Measurements from ENCODE around the gene AGBL3. TPM values are rescaled to one million over a fixed set of nuclear protein-coding genes. Genes with fewer than 3 reads are reported as not detected.
A peak's percentile ranks its signal among the peaks of the same experiment; 100 is the strongest.
"Not testable (repeated sequence)": the region's sequence is repeated elsewhere in the genome, so short reads cannot be mapped to it uniquely, and the experiment has no call there.

Gene AGBL3
- total RNA-seq, 1 donor from 2014 or later: 3.4 TPM

DNA sequence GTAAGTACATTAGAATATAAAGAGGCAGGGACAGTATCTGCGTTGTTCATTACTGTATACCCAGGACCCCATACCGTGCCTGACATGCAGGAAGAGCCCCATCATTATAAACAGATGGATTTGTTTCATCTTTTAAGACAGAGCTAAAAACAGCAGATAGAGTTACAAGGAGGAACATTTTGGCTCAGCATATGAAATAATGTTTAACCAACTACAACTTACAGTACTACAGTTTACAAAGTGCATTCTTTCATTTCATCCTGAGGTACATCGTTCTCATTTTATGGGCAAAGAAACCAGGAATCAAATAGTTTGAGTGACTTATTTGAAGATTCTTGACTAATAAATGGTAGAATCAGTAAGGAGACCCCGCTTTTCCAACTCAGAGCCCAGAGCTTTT is 38.1 kb upstream of the AGBL3 start:
- no peaks in the 10 kb centered on the region for H3K9me3 Mint-ChIP-seq
- peaks cover 7% of the 10 kb centered on the region for H3K4me1 Mint-ChIP-seq
- intact Hi-C loops (cut with micrococcal nuclease): loop anchor here (5.0 kb wide), 1 partner anchor 81 kb away; no protein-coding TSS in a partner anchor
- no peak overlapping the region for H3K27ac Mint-ChIP-seq
- no peaks in the 10 kb centered on the region for H3K36me3 Mint-ChIP-seq (ENCODE audit: low read depth)
- DNase-seq: no peak
- H3K27me3 Mint-ChIP-seq: no peaks in the 10 kb centered on the region
- no peak overlapping the region for H3K4me3 Mint-ChIP-seq

DNA sequence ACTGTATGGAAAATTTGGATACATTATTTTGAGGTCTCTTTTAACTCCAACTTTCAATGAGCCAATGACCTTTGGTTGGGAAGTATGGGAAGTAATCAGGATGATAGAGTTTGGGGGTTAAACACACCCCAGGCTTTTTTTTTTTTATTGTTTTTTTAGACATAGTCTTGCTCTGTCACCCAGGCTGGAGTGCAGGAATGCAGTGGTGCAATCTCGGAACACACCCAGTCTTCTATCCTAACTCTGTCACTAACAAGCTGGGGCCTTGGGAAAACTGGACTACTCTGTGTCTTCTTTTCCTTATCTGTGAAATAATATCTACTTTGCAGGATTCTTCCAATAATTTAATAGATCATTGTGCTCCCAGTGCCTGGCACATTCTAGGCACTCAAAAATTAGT is 37.6 kb upstream of the AGBL3 start:
- intact Hi-C loops (cut with micrococcal nuclease): loop anchor here (5.0 kb wide), 1 partner anchor 81 kb away; no protein-coding TSS in a partner anchor
- Mint-ChIP-seq H3K27ac (no peak overlapping the region), H3K9me3 (no peaks in the 10 kb centered on the region), H3K4me1 (peaks cover 7% of the 10 kb centered on the region), H3K27me3 (no peaks in the 10 kb centered on the region), H3K36me3 (ENCODE audit: low read depth) (no peaks in the 10 kb centered on the region), H3K4me3 (no peak overlapping the region)
- no peak for DNase-seq

DNA sequence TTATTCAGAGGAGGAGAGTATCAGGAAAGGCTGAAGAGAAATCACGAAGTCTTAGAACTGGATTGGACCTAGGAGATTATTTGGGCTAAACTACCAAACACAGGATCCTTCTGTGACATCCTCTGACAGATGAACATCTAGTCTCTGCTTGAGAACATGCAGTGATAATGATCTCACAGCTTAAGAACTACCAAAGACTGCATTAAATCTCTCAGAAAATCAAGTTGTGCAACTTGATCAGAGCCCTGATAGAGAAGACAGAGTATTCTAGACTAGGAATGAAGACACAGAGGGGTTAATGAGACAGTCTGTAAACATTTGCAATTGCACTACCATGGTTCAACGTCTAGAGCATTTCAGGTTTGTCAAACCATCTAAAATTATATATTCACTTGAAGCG is 37.1 kb upstream of the AGBL3 start:
- Mint-ChIP-seq H3K9me3 (no peaks in the 10 kb centered on the region), H3K4me3 (no peak overlapping the region), H3K27ac (no peak overlapping the region), H3K27me3 (no peaks in the 10 kb centered on the region), H3K4me1 (peaks cover 7% of the 10 kb centered on the region), H3K36me3 (ENCODE audit: low read depth) (no peaks in the 10 kb centered on the region)
- intact Hi-C loops (cut with micrococcal nuclease): loop anchor here (5.0 kb wide), 1 partner anchor 82 kb away; no protein-coding TSS in a partner anchor
- DNase-seq: no peak

DNA sequence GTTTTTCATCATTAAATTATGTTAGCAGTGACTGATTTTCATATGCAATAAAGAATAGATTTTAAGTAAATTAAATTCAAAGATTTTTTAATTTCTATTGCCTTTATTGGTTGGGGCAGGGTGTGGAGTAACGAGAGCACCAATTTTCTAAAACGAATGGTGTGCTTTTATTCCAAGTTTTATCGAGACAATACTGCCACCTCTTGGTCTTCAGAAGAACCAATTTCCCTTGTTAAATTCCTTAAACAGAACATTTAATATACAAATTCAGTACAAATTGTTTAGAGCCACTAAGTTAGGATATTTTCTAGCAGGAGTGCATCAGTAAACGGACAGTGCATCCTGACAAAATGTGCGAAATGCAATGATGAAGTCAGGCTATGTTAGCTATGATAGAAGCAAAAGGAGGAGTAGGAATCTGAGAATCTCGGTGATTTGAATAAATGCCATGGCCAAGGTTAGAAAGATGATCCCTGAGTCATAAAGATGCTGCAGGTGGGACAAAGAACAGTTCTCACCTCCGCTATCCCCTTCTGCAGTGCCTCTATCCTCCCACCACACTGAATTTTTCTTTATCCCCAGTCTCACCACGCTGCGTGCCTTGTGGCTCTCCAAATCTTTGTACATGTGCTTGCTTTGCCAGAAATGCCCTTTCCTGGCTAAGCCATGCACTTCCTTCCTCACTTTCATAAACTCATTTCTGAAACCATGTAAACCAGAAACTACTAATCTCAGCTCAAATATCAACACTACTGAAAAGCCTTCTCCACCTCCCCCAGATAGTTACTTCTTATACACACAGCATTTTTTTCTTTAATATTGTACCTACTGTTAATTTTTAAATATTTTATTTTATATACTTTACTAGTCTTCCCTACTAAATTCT is 31.9 kb upstream of the AGBL3 start:
- Mint-ChIP-seq H3K27me3 (no peaks in the 10 kb centered on the region), H3K27ac (no peak overlapping the region), H3K36me3 (ENCODE audit: low read depth) (no peaks in the 10 kb centered on the region), H3K9me3 (no peaks in the 10 kb centered on the region), H3K4me3 (no peak overlapping the region), H3K4me1 (peaks cover 4% of the 10 kb centered on the region)
- DNase-seq: no peak
- intact Hi-C loops (cut with micrococcal nuclease): loop anchor here (1.0 to 10.0 kb wide), 5 partner anchors 200 to 520 kb away; no protein-coding TSS in a partner anchor

DNA sequence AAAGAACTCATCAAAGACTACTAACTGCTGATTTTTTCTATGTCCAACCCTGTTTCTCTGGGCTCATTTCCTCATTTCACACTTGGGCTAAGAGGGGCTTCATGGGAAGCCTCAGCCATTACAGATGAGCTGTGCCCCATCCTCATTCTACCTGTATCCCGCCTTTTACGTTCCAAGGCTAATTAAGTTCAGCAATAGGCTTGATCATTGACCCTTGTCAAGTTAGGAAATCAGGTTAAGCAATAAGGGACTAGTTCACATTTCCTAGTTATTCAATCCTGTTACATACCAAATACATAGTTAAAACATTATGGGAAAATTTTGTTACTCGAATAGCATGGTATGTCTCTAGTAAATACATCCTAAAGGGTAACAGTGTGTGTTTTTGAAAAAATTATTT is 29.3 kb upstream of the AGBL3 start:
- intact Hi-C loops (cut with micrococcal nuclease): loop anchor here (10.0 kb wide), 1 partner anchor 522 kb away; no protein-coding TSS in a partner anchor
- H3K36me3 Mint-ChIP-seq (ENCODE audit: low read depth): no peaks in the 10 kb centered on the region
- no peak for DNase-seq
- no peak overlapping the region for H3K27ac Mint-ChIP-seq
- H3K9me3 Mint-ChIP-seq: no peaks in the 10 kb centered on the region
- peaks cover 3% of the 10 kb centered on the region for H3K27me3 Mint-ChIP-seq
- H3K4me1 Mint-ChIP-seq: peaks cover 4% of the 10 kb centered on the region
- no peak overlapping the region for H3K4me3 Mint-ChIP-seq

DNA sequence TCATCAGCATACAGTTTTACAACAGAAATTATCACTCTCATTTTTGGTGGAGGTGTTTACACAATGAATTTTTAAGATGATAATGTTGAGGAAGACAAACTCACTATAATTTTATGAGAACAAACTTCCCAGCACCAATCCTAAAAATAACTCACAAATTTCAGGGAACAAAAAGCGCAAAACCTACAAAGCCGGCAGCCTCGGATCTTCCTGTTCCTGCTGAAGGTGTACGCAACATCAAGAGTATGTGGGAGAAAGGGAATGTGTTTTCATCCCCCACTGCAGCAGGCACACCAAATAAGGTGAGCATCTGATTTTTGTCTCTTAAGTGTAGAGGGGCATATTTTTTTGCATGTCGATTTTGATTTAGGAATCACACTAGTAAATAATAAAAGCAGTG is 26.5 kb upstream of the AGBL3 start:
- H3K36me3 Mint-ChIP-seq (ENCODE audit: low read depth): no peaks in the 10 kb centered on the region
- H3K9me3 Mint-ChIP-seq: no peaks in the 10 kb centered on the region
- no peaks in the 10 kb centered on the region for H3K4me1 Mint-ChIP-seq
- H3K4me3 Mint-ChIP-seq: no peak overlapping the region
- no peak for DNase-seq
- H3K27ac Mint-ChIP-seq: no peak overlapping the region
- intact Hi-C loops (cut with micrococcal nuclease): loop anchor here (10.0 kb wide), 1 partner anchor 525 kb away; no protein-coding TSS in a partner anchor
- H3K27me3 Mint-ChIP-seq: peaks cover 6% of the 10 kb centered on the region

DNA sequence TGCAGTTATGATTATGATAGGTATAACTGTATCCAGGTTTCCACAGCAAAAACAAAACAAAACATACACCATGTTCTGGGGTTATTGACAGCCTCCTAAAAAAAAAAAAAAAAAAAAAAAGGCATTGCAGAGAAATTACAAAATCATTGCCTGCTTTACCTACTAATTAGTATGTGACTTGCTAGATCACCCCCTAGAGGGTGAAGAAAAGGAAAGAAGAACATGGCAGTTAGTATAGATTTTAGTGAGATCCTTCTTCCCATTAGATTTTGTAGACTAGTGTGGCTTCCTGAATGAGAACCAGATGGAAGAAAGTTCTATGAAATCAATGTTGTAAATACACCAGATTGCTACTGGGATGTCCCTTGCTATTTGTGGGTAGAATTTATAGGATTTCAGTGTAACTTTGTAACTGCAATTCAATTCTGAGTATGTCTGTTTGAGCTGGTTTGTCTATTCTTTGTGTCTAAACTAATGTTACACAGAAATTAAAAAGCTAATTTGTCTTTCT is 24.0 kb upstream of the AGBL3 start:
- intact Hi-C loops (cut with micrococcal nuclease): no loop called here
- Mint-ChIP-seq H3K36me3 (ENCODE audit: low read depth) (no peaks in the 10 kb centered on the region), H3K4me3 (no peak overlapping the region)

DNA sequence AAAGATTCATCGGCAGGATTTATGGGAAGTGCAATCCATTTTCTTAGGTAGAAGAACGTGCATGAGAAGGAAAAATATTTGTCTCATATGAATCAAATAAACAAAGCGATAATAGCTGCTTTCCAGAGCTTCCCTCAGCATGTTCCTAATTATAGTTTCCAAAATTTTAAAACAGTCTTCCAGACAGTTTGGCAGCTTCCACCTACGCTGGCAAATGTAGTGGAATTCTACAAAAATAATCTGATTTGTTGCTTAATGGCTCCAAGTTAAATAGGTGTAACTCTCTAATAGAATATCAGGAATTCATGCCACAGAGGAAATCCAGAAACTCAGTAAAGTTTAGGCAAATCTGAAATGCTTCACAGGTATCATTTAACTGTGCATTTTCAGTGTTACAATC is 23.3 kb upstream of the AGBL3 start:
- intact Hi-C loops (cut with micrococcal nuclease): no loop called here
- Mint-ChIP-seq H3K9me3 (no peaks in the 10 kb centered on the region), H3K4me1 (no peaks in the 10 kb centered on the region), H3K36me3 (ENCODE audit: low read depth) (no peaks in the 10 kb centered on the region), H3K4me3 (no peak overlapping the region), H3K27ac (no peak overlapping the region), H3K27me3 (peaks cover 6% of the 10 kb centered on the region)
- DNase-seq: no peak

More for the DNA sequence above, 24.0 kb upstream of the AGBL3 start:
- peaks cover 6% of the 10 kb centered on the region for H3K27me3 Mint-ChIP-seq
- H3K27ac Mint-ChIP-seq: no peak overlapping the region
- H3K4me1 Mint-ChIP-seq: no peaks in the 10 kb centered on the region
- no peaks in the 10 kb centered on the region for H3K9me3 Mint-ChIP-seq
- DNase-seq: no peak

DNA sequence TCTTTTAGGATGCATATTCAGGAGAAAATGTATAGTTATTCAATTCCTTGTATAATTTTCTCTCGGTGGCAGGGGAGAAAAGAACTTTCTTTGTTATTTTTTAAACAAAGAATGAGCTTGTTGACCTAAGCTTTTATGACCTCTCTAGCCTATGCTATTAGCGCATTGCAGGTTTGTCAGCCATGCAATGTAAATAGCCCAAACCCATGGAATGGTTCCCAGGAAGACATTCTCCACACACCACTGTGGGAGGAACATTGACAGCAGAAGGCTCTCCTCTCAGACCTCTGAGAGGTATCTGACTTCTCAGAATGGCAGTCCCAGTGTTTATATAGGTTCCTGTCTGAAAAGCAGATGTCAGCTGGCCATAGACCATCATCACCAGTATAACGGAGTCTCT is 19.6 kb upstream of the AGBL3 start:
- Mint-ChIP-seq H3K27me3 (peaks cover 5% of the 10 kb centered on the region), H3K9me3 (no peaks in the 10 kb centered on the region), H3K36me3 (ENCODE audit: low read depth) (no peaks in the 10 kb centered on the region), H3K4me1 (no peaks in the 10 kb centered on the region), H3K4me3 (no peak overlapping the region), H3K27ac (no peak overlapping the region)
- no peak for DNase-seq
- intact Hi-C loops (cut with micrococcal nuclease): no loop called here

DNA sequence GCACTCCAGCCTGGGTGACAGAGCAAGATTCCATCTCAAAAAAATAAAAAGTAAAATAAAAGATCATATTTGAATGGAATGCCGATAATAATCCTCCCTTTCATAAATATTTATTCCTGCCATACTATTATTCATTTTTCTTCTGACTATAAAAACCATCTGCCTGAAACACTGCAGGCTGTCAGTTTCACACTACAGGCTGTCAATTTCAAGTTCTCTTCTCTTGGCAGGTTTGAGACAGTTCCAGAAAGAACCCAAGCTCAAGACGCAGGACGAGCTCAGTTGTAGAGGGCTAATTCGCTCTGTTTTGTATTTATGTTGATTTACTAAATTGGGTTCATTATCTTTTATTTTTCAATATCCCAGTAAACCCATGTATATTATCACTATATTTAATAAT is 18.2 kb upstream of the AGBL3 start:
- H3K4me1 Mint-ChIP-seq: no peaks in the 10 kb centered on the region
- H3K27ac Mint-ChIP-seq: no peak overlapping the region
- DNase-seq: no peak
- H3K36me3 Mint-ChIP-seq (ENCODE audit: low read depth): no peaks in the 10 kb centered on the region
- peaks cover 7% of the 10 kb centered on the region for H3K27me3 Mint-ChIP-seq
- intact Hi-C loops (cut with micrococcal nuclease): no loop called here
- no peak overlapping the region for H3K4me3 Mint-ChIP-seq
- H3K9me3 Mint-ChIP-seq: no peaks in the 10 kb centered on the region

DNA sequence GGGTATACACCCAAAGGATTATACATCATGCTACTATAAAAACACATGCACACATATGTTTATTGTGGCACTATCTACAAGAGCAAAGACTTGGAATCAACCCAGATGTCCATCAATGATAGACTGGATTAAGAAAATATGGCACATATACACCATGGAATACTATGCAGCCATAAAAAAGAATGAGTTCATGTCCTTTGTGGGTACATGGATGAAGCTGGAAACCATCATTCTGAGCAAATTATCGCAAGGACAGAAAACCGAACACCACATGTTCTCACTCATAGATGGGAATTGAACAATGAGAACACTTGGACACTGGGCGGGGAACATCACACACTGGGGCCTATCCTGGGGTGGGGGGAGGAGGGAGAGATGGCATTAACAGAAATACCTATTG is 4.7 kb upstream of the AGBL3 start:
- H3K27ac Mint-ChIP-seq; H3K4me1 Mint-ChIP-seq; DNase-seq; H3K36me3 Mint-ChIP-seq (ENCODE audit: low read depth); H3K4me3 Mint-ChIP-seq; intact Hi-C loops (cut with micrococcal nuclease); H3K27me3 Mint-ChIP-seq: not testable (repeated sequence)
- H3K9me3 Mint-ChIP-seq: peaks cover 20% of the 10 kb centered on the region

DNA sequence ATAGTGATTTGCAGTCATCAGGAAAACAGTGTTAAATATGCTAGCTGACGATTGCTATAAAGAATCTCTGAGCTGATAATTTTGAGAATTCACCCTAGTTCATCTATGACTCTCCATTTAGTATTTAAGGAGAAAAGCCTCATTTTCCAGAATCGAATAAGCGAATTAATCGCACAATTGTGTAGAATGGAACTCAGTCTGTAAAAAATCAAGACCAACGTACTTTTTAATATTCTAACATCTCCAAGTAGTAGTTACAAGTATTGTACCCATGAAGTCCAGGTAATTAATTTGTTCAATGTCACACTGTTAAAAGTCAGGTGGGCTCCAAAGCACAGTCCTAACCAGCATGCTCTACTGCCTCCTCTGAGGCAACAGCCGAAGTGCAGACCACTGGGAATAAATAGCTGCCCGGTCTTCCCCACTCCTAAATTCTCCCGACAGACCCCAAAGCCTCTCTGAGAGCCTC is 380 bp upstream of the AGBL3 start:
- peaks cover 24% of the 10 kb centered on the region for H3K4me1 Mint-ChIP-seq
- H3K4me3 Mint-ChIP-seq: peak overlapping the region; percentile 97
- H3K27me3 Mint-ChIP-seq: no peaks in the 10 kb centered on the region

DNA sequence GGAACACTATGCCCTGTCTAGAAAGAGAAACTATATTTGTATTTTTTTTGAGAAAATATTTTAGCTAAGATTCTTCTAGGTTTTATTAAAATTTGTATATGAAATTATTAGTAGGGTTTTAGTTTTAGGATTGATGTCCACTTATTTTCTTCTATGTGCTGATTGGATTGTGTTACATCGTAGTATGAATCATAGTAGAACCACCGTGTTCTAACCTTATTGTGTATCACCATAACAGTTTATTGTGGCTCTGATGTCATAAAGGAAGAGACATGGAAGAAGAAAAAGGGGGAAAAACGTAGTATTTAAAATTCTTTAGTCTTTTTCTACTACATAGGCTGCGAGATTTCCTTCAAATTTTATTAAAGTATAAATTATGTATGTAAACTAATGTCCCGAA is 1.9 kb downstream of the AGBL3 start:
- intact Hi-C loops (cut with micrococcal nuclease): loop anchor here (5.0 kb wide), 2 partner anchors 126 to 671 kb away; partner anchors contain the start of gene SLC35B4
- peaks cover 14% of the 10 kb centered on the region for H3K36me3 Mint-ChIP-seq (ENCODE audit: low read depth)
- no peak overlapping the region for H3K4me3 Mint-ChIP-seq
- H3K9me3 Mint-ChIP-seq: no peaks in the 10 kb centered on the region
- no peak for DNase-seq
- H3K27ac Mint-ChIP-seq: no peak overlapping the region
- H3K27me3 Mint-ChIP-seq: no peaks in the 10 kb centered on the region
- H3K4me1 Mint-ChIP-seq: peaks cover 41% of the 10 kb centered on the region

More for the DNA sequence above, 380 bp upstream of the AGBL3 start:
- DNase-seq: no peak
- Mint-ChIP-seq H3K27ac (peak overlapping the region; percentile 95), H3K36me3 (ENCODE audit: low read depth) (peaks cover 10% of the 10 kb centered on the region), H3K9me3 (peaks cover 13% of the 10 kb centered on the region)
- intact Hi-C loops (cut with micrococcal nuclease): loop anchor here (1.0 to 5.0 kb wide), 6 partner anchors 124 to 669 kb away; partner anchors contain the start of genes CYREN, SLC35B4 and WDR91

All from activated CD4-positive, alpha-beta T cell treated with anti-CD3 and anti-CD28 coated beads, Interleukin-2, amount 10 ng/mL, durations not matched to agents 24 days and 14 days (primary cell).